Thyroid gland (tissue), 4 donors: ENCODE results near the gene RHOG. TPM values are rescaled to one million over a fixed set of nuclear protein-coding genes. Genes with fewer than 3 reads are reported as not detected.

Source experiments
- DNase-seq, 2 donors: peaks; one replicate each; pipeline ENCODE4 v3.0.0-alpha.2; 2019
- H3K27ac ChIP-seq, 3 donors: fragments of 200-600 bp; sonication (generic); 1 replicate in 2 of 3; 2 replicates in 1 of 3; pipeline ENCODE4 v1.5.1; 2016 to 2019; ENCODE audit warnings: mild to moderate bottlenecking in 1 of 3, moderate library complexity in 1 of 3
- H3K27me3 ChIP-seq: fragments of 200-600 bp; sonication (generic); one replicate; pipeline ENCODE4 v1.5.1; 2019
- H3K36me3 ChIP-seq, 2 donors: fragments of 200-600 bp; sonication (generic); one replicate each; pipeline ENCODE4 v1.5.1; 2016 to 2019
- H3K4me1 ChIP-seq, 2 donors: fragments of 200-600 bp; sonication (generic); one replicate each; pipeline ENCODE4 v1.5.1; 2017 to 2019
- H3K4me3 ChIP-seq, 3 donors: fragments of 200-600 bp; sonication (generic); replicated peaks in 1 of 3; 1 replicate in 2 of 3; 2 replicates in 1 of 3; pipeline ENCODE4 v1.5.1; 2016; ENCODE audit warnings: mild to moderate bottlenecking in 1 of 3
- H3K9me3 ChIP-seq: fragments of 200-600 bp; sonication (generic); one replicate; pipeline ENCODE4 v1.5.1; 2017
- POLR2A ChIP-seq, 2 donors: fragments of 450-650 bp; IDR thresholded peaks; one replicate each; pipeline ENCODE4 v1.6.1; 2017; ENCODE audit warnings: antibody characterized with exemption in 2 of 2, mild to moderate bottlenecking in 2 of 2, moderate library complexity in 1 of 2
- WGBS, 2 donors: methylation state at CpG; one replicate each; pipeline ENCODE4 v1.1.5; 2017; 5-methylcytosine and 5-hydroxymethylcytosine counted together
- intact Hi-C: fragments of 100-400 bp; cut with DNase I; formaldehyde crosslinking; loops from one replicate; pipeline ENCODE4 v1.15.1; 2023
- total RNA-seq, 4 donors: library from RNA; depleted of rRNA; stranded (reverse); fragments of >200 nt; gene quantifications; one replicate each; pipeline ENCODE4 v1.2.3, GENCODE V29; 2016
- TF ChIP-seq, protein P1 (sequence below), 6 experiments: fragments of 200-600 bp in 3 of 6; fragments of 450-650 bp in 3 of 6; sonication (generic) in 3 of 6; IDR thresholded peaks; one replicate each; pipeline ENCODE4 v1.5.1; 2016 to 2019; ENCODE audit warnings: antibody characterized with exemption in 6 of 6, mild to moderate bottlenecking in 2 of 6, inconsistent platforms in 1 of 6, moderate library complexity in 1 of 6

The RHOG gene
- total RNA-seq, 4 donors from 2014 or later: 17.3 to 39.0 (median 27.8) TPM

DNA sequence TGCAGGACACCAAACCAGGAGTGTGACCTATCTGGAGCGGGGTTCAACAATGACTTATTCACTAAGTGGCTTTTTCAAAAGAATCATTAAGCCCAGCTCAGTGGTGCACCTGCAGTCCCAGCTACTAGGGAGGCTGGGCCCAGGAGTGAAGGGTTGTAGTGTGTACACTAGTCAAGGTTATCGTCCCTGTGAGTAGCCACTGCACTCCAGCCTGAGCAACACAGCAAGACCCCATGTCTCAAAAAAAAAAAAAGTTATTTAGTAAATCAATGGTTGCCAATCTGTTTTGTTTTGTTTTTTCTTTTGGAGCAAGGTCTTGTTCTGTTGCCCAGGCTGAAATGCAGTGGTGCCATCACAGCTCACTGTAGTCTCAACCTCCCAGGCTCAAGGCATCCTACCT, 7.9 kb downstream of the RHOG start:
- H3K4me1 ChIP-seq: peaks cover 0 to 33% of the 10 kb centered on the region in 2 donors

DNA sequence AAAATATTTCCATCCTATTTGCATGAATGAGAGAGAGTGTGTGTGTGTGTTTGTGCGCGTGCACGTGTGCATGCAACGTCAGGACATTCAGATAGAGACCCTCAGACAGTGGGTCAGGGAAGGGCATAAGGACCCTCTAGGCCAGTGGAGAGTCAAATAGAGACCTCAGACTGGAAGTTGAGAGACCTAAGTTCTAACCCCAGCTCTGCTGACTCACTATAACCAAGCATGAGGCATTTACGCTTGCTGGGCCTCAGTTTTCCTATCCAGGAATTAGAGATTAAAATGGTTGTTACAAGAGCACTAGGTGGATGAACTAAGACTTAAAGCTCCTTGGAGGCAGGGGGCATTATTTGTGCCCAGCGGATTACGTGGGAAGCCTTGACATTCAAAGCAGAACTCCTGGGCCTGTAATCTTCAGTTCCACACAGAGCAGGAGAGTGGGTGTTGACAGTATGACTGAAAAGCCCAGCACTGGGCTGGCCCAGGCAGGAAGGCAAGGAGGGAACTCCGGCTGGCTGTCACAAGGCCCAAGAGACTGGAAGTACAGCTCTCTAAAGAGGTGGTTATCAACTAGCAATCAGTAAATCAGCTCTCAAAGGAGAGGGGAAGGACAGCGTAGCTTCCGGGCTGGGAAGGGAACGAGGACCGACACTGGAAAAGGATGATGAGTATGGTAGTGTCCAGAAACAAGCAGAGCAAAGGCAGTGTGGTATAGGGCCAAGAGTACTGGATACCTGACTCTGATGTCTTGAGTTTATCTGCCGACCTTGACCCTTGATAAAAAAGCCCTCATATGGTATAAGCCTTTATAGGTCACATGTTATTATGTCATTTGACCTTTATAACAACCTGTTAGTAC, 9.2 kb downstream of the RHOG start:
- H3K27ac ChIP-seq: no peak overlapping the region
- no peaks in the 10 kb centered on the region for H3K9me3 ChIP-seq
- peaks cover 0 to 27% of the 10 kb centered on the region in 2 donors for H3K4me1 ChIP-seq
- no peak for DNase-seq
- intact Hi-C loops: no loop called here
- WGBS, 2 donors: 69 to 80% methylated on average over 13 of the region's 13 CpGs
- no peak for TF ChIP-seq POLR2A (IDR thresholded peaks at IDR 0.05)
- TF ChIP-seq, protein P1, sequence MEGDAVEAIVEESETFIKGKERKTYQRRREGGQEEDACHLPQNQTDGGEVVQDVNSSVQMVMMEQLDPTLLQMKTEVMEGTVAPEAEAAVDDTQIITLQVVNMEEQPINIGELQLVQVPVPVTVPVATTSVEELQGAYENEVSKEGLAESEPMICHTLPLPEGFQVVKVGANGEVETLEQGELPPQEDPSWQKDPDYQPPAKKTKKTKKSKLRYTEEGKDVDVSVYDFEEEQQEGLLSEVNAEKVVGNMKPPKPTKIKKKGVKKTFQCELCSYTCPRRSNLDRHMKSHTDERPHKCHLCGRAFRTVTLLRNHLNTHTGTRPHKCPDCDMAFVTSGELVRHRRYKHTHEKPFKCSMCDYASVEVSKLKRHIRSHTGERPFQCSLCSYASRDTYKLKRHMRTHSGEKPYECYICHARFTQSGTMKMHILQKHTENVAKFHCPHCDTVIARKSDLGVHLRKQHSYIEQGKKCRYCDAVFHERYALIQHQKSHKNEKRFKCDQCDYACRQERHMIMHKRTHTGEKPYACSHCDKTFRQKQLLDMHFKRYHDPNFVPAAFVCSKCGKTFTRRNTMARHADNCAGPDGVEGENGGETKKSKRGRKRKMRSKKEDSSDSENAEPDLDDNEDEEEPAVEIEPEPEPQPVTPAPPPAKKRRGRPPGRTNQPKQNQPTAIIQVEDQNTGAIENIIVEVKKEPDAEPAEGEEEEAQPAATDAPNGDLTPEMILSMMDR (IDR thresholded peaks at IDR 0.05): no peak
- no peaks in the 10 kb centered on the region for H3K27me3 ChIP-seq
- H3K4me3 ChIP-seq: no peak overlapping the region
- H3K36me3 ChIP-seq: peaks cover 12 to 13% of the 10 kb centered on the region in 2 donors

More for the DNA sequence above, 7.9 kb downstream of the RHOG start:
- DNase-seq: no peak
- peaks cover under 1% of the 10 kb centered on the region in 2 donors for H3K36me3 ChIP-seq
- H3K9me3 ChIP-seq: no peaks in the 10 kb centered on the region
- intact Hi-C loops: no loop called here
- 95 to 100% methylated on average over 2 of the region's 2 CpGs for WGBS, 2 donors
- H3K27me3 ChIP-seq: no peaks in the 10 kb centered on the region
- no peak overlapping the region for H3K4me3 ChIP-seq
- no peak overlapping the region for H3K27ac ChIP-seq
- TF ChIP-seq, protein P1 (IDR thresholded peaks at IDR 0.05): no peak

DNA sequence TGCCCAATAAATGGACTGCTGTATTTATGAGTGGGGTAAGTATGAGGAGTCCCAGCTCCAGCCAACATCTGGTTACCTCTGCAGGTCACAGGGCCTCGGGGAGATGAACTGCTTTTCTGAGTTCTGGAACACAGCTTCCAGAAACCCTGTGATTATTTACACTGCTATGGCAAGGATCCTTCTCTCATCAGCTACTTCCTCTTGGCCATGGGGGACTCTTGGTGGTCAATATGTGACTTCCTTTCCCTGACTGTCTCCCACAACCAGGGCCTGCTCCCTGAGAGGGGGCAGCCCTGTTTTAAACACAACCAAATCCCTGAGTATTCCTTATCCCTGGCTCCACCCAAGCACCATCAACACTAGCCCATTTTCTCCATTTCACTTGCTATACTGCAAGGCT, 10.0 kb downstream of the RHOG start:
- Histone ChIP-seq H3K27ac (no peak overlapping the region), H3K27me3 (no peaks in the 10 kb centered on the region), H3K9me3 (no peaks in the 10 kb centered on the region), H3K36me3 (peaks cover 12 to 17% of the 10 kb centered on the region in 2 donors), H3K4me3 (no peak overlapping the region), H3K4me1 (peaks cover 0 to 27% of the 10 kb centered on the region in 2 donors)
- WGBS, 2 donors: 83 to 85% methylated on average over 1 of the region's 1 CpG
- intact Hi-C loops: no loop called here
- no peak for DNase-seq
- TF ChIP-seq POLR2A (IDR thresholded peaks at IDR 0.05): no peak
- TF ChIP-seq, protein P1 (IDR thresholded peaks at IDR 0.05): no peak

DNA sequence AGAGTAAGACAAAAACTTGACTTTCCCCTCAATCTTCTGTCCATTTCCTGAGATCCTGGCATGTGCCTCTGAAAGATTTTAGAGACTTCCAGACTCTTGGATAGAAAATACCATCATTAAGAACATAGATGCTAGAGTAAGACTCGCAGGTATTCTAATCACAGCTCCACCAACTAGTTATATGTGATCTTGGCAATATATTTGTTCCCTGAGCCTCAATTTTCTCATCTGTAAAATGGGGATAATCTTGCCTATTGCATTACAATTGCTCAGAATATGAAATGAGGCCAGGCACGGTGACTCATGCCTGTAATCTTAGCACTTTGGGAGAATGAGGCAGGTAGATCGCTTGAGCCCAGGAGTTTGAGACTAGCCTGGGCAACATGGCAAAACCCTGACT, 10.7 kb downstream of the RHOG start:
- intact Hi-C loops: no loop called here
- Histone ChIP-seq H3K36me3 (peaks cover 12 to 17% of the 10 kb centered on the region in 2 donors), H3K27ac (no peak overlapping the region)

More for the DNA sequence above, 10.7 kb downstream of the RHOG start:
- Histone ChIP-seq H3K4me1 (peaks cover 0 to 21% of the 10 kb centered on the region in 2 donors), H3K4me3 (no peak overlapping the region), H3K9me3 (no peaks in the 10 kb centered on the region), H3K27me3 (no peaks in the 10 kb centered on the region)
- 97 to 100% methylated on average over 3 of the region's 3 CpGs for WGBS, 2 donors
- TF ChIP-seq, protein P1 (IDR thresholded peaks at IDR 0.05): no peak
- TF ChIP-seq POLR2A (IDR thresholded peaks at IDR 0.05): no peak
- no peak for DNase-seq
